Inferior parietal cortex (tissue), 1 donor: ENCODE measurements around the gene ZNF644.
A peak's percentile ranks its signal among the peaks of the same experiment; 100 is the strongest.
"Not testable (repeated sequence)": the region's sequence is repeated elsewhere in the genome, so short reads cannot be mapped to it uniquely, and the experiment has no call there.

ENCODE experiments used
- DNase-seq: peaks from one replicate; pipeline ENCODE4 v3.0.0-alpha.2; 2016; ENCODE audit errors: extremely low spot score

The ZNF644 gene

DNA sequence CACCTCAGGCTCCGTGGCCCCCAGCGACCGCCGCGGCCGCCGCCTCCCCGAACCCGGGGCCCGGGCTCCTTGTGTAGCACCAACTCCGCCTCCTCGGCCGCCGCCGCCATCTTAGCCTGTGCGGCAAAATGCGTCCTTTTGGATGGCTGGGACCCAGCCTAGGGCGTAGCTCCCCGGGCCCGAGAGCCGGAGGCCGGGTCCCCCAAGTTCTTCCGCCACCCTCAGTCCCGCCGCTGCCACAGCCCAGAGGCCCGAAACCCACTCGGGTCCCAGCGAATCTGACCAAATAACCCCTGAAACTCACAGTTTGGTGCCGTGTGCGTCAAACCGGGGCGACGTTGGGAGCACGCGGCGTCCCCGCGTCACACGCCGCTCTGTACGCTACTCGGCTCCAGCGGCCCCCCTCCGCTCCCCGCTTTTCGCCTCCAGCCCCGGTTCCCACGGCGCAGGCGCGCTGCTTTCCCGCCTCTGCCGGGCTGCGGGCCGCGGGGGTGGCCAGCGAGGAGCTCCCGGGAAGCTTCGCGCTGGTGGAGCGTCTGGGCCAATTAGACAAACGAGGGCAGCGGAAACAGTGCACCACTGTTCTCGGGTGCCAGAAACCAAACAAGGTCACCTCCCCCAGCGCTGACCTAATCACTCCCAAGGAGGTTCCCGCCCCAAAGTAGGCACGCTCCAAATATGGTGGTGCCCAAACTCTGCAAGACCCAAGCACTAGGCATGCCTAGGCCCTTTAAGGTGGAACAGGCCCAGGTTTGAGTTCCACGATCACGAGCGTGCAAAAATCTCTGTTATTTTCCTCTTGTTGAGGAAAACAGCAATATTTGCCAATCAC, at the start of gene ZNF644:
TSS of gene ZNF644 (minus strand) at position 350 of the 832 bp plus-strand sequence. CDS start 39,682 bp downstream, outside the sequence.
- peak; percentile 94 for DNase-seq

DNA sequence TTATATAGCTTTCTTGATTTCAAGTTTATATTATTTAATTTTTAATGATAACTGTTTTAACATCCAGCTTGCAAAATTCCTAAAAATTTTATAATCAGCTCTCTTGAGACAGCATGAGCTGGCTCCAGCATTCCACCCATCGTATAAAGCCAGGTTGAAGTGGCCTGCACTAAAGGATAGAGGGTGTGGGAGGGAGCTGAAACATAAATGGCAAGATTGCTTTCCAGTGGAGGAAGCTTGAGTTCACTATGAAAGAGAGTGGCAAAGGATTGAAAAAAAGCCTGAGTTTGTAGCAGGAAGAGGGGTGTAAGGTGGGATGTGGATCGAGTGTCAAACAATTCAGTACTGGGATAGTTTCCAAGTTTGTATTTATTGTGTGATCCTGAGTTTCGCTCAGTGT, 48.5 kb upstream of the ZNF644 start:
- no peak for DNase-seq

DNA sequence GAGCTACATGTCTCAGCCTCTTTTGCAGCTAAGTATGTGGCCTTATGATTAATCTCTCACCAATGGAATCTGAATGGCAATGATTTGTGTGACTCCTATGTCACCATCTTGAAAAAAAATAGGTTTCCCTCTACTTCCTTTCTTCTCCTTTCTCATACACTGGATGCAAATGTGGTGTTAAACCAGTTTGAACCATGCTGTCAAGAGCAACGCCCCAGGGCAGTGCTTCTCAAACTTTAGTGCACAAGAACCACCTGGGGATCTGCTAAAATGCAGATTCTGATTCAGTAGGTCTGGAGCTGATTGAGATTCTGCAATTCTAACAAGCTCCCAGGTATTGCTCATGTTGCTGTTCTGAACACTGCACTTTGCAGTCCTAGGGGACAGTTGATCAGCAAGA, 44.7 kb upstream of the ZNF644 start:
- no peak for DNase-seq

DNA sequence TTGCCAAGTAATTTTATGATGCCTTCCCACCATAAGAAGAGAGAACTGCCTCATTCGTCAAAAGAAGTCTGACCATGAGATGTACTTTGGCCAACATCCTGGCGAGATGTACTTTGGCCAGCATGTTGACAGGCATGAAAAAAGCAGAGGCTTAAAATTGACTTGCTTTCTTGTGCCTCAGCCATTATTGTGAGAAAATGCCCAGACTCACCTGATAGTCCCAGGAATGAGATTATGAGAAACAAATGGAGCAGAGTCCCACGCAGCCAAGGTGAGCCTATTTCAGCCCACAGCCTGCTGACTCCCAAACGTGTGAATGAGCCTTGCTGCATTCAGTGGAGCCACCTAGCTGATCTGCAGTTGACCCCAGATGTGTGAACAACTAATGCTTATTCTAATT, 43.5 kb upstream of the ZNF644 start:
- no peak for DNase-seq

DNA sequence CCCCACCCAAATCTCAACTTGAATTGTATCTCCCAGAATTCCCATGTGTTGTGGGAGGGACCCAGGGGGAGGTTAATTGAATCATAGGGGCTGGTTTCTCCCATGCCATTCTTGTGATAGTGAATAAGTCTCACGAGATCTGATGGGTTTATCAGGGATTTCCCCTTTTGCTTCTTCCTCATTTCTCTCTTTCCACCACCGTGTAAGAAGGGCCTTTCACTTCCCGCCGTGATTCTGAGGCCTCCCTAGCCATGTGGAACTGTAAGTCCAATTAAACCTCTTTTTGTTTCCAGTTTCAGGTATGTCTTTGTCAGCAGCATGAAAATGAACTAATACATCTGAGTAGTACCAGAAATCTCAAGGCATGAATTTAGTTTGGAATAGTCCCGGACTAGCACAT, 41.6 kb upstream of the ZNF644 start:
- not testable (repeated sequence) for DNase-seq

DNA sequence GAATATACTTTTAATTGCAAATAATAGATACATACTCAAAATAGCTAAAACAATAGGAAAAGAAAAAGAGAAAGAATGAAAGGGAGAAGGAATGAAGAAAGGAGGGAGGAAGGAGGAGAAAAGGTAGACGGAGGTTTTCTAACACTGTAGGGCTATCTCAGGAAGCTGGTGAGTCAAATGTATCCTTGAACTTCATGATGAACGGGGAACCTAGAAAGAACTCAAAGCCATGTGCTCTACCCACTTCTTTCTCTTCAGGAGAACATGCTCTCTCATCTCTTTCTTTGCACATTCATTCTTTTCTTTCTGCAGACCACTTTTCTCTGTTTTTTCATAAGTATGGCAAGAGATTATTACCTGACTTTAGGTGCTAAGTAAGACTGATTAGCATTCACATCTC, 37.3 kb upstream of the ZNF644 start:
- DNase-seq: no peak

DNA sequence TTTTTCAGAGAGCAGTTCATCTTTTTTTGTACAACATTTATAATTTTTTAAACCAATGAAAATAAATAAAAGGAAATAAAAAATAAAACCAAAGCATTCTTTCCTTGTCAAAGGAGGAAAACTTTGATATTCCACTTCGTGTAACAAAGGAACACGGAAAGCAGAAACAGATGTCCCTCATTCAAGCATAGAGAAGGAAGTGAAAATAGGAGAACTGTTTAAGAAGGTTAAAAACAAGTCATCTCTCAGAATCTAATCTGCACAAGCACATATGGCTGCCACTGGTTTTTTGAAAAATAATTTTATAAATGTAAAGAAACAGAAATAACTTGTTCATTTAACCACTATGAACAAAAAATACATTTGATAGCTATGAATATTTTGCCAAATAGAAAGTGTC, 35.9 kb upstream of the ZNF644 start:
- peak; percentile 3 for DNase-seq

DNA sequence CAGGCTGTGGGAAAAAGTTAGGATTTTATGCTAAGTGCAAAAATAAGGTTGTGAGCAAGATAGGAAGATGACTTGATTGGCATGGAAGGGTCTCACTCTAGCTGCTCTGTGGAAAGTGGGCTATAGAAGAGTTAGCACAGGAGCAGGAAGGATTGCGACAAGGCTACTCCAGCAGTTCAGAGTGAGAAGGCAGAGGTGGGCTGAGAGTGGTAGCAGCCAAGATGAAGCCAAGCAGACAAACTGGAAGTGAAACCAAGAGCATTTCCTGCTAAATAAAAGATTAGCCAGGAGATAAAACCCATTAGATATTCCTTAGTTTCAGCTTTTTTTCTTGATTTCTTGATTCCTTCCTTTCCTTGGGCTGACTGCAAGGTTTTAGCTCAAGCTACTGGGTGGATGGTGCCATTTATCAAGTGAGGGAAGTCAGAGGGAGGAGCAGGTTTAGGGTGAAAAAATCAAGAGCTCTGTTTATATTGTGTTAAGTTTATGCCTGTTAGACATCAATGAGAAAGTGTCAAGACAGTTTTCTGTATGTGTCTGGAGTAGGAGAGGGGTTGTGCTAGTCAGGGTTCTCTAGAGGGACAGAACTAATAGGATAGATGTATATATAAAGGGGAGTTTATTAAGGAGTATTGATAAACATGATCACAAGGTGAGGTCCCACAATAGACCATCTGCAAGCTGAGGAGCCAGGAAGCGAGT, 33.1 kb upstream of the ZNF644 start:
- DNase-seq: no peak

DNA sequence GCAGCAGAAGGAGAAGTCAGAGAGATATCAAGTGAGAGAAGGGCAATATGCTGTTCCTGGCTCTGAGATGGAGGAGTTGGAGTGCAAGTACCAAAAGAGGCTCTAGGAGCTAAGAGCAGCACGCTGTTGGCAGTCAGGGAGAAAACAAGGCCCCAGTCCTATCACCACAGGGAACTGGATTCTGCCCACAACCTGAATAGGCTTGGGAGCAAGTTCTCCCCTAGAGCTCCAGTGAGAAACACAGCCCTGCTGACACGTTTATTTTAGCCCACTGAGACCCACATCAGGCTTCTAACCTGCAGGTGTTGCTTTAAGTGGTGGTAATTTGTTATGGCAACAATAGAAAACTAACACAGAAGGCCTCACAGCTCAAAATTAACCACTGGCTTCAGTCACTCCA, 31.8 kb upstream of the ZNF644 start:
- DNase-seq: no peak

DNA sequence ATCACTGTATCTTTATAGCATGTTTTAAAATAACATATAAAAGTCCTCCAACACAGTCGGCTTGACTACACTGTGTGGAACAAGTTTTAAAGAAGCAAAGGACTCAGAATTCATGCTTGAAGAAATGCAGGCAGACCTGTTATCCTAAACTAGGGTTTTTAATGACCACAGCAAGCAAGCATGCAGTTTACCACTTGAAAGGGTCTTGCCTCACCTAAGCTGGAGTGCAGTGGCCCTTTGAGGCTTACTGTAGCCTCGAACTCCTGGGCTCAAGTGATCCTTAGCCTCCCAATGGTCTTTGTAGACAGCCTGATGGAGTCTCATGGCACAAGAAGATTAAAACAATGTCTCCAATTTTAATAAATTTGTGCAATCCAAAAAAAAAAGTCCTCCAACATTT, 27.7 kb upstream of the ZNF644 start:
- not testable (repeated sequence) for DNase-seq

DNA sequence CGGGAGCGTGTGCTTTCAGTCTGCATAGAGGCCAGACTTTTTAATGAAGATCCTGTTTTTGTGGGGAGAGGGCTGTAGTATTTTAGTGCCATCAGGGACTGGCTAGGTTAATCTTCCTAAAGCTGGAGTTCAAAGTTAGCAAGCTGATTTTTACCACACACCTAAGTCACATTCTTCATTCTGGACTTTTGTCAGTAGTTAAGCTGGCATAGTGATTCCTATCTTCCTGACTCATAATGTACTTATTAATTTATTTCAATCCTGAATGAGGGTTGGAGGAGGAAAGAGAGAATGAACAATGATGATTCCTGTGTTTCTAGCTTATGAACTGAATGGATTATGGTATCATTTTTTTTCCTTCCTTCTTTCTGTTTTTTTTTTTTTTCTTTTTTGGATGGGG, 24.9 kb upstream of the ZNF644 start:
- DNase-seq: no peak

DNA sequence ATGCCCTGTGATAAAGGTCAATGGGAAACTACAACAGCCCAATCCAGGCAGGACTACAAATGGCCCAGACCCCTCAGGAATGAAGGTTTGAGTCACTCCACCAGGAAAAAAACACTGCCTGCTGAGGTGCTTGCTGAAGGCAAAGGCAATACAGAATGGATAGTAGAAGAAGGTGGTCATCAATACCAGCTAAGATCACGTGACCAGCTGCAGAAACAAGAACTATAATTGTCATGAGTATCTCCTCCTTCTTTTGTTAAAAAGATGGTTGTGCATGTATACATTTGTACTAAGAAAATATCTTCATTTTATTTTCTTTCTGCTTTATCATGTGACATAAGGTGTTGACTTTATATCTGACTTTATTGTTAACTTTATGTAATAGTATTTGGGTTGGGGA, 23.4 kb upstream of the ZNF644 start:
- no peak for DNase-seq

DNA sequence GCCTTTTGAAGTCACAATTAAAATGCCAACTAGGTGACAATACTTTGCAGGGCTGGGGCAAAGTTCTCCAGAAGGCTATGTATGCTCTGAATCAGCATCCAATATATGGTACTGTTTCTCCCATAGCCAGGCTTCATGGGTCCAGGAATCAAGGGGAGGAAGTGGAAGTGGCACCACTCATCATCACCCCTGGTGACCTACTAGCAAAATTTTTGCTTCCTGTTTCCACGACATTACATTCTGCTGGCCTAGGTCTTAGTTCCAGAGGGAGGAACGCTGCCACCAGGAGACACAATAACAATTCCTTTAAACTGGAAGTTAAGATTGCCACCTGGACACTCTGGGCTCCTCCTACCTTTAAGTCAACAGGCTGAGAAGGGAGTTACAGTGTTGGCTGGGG, 22.9 kb upstream of the ZNF644 start:
- not testable (repeated sequence) for DNase-seq

DNA sequence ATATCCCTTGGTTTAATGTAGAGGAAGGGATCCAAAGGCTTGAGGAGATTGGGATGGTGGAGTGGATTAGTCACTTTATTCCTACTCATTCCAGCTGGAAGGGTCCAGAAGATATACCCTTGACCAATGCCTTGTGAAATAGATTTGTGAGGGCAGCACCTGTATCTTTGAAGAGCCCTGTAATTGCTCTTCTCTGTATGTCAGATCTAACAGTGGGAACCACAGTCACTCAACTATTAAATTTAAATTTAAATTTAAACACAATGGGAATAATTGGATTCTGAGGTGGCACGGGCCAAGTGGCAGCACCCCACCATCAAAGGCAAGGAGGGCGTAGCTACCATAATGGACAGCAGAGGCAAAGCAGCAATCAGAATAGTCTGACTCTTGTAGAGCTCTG, 20.5 kb upstream of the ZNF644 start:
- DNase-seq: not testable (repeated sequence)

DNA sequence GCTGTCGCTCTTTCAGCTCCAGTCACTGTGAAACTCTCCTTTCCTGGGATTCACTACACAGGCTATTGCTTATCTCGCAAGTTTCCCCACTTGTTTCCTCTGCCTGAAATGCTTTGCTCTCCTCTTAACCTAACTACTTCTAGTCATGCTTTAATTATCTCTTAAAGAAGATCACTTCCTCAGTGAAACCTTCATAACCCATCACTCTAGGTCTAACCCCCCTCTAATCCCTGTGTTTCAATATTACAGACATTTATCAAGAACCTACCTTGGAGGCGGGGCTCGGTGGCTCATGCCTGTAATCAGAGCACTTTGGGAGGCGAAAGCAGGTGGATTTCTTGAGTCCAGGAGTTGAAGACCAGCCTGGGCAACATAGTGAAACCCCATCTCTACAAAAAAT, 16.7 kb upstream of the ZNF644 start:
- no peak for DNase-seq

DNA sequence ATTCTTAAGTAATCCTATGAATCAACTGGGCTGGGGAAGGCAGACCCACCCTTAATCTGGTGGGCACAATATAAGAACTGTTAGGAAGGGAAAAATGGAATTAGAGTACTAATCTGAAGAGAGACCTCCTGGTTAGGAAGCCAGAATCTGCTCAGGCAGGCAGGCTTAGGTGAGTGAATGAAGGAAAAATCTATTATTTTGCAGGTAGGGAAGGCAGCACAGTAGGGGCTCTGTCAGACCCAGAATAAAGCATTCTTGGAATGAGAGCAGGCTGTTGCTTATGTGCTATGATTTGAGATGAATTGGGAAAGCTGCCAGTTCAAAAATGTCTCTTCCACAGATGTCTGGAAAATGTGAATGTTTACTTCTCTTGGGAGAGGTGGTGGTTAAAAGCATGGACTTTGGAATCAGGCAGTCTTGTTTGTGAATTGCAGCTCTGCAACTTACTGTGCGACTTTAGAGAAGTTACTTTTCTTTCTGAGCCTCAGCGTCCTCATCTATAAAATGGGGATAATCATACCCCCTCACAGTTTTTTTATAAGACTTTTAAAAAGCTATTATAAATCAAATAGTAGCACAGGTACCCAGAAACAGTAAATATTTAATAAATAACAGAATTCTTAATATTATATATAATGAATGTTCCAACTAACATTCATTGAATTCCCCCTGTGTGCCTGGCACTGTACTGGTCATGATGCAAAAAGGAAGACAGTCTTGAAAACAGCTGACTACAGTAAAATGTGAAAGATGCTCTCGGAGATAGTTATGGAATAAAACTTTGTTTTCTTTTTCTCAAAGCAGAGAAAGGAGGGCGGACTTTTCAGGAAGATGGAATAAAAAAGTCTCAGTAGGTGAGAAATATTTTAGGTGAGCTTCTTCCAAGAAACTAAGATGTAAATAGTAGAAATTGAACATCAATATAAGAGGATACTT, 15.3 kb upstream of the ZNF644 start:
- DNase-seq: no peak

DNA sequence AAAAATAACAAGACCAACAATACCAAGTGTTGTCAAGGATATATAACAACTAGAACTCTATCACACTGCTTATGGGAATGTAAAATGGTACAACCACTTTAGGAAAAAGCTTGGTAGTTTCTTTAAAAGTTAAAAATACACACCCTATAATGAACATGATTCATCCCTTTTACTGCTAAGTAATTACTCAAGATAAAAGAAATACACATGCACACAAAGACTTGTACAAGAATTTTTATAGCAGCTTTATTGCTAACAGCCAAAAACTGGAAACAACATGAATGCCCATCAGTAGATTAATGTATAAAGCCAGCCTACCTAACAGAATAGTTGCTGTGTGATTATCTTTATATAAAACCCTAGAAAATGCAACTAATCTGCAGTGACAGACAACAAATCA, 10.5 kb upstream of the ZNF644 start:
- DNase-seq: no peak

DNA sequence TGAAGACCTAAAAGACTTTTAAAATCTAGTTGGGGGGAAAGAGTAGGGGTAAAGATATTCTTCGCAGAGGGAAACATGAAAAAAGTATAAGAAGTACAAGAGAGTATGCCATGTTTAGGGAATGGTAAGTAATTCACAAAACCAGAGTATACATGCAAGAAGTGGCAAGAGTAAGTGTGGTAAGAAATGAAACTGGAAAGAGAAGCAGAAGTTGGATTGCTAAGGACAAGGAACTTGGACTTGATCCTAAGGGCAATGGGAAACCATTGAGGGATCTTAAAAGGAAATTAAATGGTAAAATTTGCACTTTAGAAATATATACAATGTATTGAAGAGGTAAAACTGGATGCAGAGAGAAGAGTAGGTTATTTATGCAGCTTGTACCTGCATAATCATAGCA, 9.2 kb upstream of the ZNF644 start:
- DNase-seq: no peak

DNA sequence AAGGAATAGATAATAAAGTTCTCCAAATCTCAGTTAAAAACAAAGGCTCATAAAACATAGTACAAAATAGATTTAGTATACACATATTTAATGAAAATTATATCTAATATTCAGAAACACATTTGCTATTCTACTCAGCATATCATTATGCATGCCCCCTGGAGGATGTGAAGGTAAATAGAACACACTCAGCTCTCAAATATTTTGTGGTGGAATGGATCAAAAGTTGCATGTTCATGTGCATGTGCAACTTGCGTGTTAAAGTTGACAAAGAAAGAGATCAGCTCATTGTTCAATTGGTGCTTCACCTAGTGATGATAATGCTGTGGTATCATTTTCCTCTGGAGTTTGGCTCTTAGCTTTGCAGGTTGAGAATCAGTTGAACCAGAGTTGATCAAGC, 4.9 kb upstream of the ZNF644 start:
- DNase-seq: no peak

DNA sequence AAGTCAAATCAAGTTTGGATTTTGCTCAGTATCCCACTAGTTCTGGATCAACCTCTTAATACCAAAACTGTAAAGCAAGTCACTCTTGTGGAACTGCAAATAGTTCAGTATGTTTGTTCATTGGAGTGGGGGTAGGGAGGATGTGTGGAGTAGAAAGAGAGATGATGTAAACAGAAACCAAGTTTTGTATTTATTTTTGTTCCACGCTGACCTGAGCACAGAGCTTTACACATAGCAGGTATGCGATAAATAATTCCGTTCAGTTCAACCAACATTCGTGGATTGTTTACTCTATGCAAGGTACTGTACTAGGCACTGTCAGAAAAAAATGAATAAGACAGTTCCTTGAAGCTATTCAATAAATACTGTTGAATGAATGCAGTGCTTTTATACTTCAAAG, 4.5 kb upstream of the ZNF644 start:
- no peak for DNase-seq

DNA sequence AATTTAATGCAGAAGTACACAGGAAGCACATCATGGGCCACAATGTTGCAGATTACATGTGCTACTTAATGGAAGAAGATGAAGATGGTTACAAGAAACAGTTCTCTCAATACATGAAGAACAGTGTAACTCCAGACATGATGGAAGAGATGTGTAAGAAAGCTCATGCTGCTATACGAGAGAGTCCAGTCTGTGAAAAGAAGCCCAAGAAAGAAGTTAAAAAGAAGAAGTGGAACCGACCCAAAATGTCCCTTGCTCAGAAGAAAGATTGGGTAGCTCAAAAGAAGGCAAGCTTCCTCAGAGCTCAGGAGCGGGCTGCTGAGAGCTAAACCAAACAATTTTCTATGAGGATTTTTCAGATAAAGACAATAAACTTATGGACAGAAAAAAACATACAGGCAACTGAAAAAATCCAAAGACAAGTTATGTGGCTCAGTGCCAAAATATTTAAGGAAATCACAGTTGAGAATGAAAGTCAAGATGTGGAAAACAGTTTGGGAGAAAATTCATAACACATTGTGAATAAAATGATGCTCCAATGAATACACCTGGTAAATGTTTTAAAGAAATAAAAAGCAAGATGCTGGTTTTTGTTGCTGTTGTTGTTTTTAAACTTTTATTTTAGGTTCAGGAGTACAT, 2.8 kb upstream of the ZNF644 start:
- DNase-seq: no peak

DNA sequence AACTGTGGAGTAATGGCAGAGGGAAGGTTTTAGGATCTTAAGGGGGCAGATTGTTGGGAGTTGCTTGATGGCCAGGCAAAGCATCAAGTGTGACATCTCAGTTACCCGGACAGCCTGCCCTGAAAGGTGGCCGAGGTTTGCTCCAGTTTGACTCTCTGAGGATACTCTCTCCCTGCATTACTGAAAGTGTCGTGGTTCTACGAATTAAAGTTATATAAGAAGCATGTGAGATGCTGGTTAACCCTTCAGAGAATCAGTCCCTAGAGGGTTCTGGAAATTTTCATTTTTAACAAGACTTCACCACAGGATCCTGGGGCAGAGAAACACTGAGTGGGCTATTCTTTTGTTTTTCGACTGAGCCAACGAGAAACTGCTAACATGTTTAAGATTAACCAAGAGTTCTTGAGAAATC, 689 bp upstream of the ZNF644 start:
- DNase-seq: no peak
